Lower lobe of right lung (tissue), 2 donors: ENCODE results near the gene S100A1. TPM values are rescaled to one million over a fixed set of nuclear protein-coding genes. Genes with fewer than 3 reads are reported as not detected.

Experiments used
- ATAC-seq, 2 donors: fragments of 200-7000 bp; cut with Tn5 transposase; one replicate each; pipeline ENCODE4 v1.9.1; 2020 to 2022; ENCODE audit warnings: mild to moderate bottlenecking in 2 of 2, moderate library complexity in 2 of 2
- DNase-seq: peaks from one replicate; pipeline ENCODE4 v3.0.0-alpha.2; 2020
- H3K27ac ChIP-seq: fragments of 200-600 bp; one replicate; pipeline ENCODE4 v1.8.0; 2022
- H3K27me3 ChIP-seq: fragments of 200-600 bp; one replicate; pipeline ENCODE4 v1.8.0; 2022; ENCODE audit warnings: low read depth
- H3K36me3 ChIP-seq: fragments of 200-600 bp; one replicate; pipeline ENCODE4 v1.8.0; 2022; ENCODE audit warnings: mild to moderate bottlenecking
- H3K4me1 ChIP-seq: fragments of 200-600 bp; one replicate; pipeline ENCODE4 v1.8.0; 2022
- H3K4me3 ChIP-seq: fragments of 200-600 bp; one replicate; pipeline ENCODE4 v1.8.0; 2022; ENCODE audit warnings: mild to moderate bottlenecking
- H3K9me3 ChIP-seq: fragments of 200-600 bp; one replicate; pipeline ENCODE4 v1.8.0; 2022
- CTCF ChIP-seq: fragments of 200-600 bp; IDR thresholded peaks from one replicate; pipeline ENCODE4 v1.8.0; 2022; ENCODE audit warnings: antibody characterized with exemption, mild to moderate bottlenecking
- intact Hi-C: fragments of 100-400 bp; cut with DNase I; formaldehyde crosslinking; loops from one replicate; pipeline ENCODE4 v1.11.0; 2022
- total RNA-seq: library from RNA; stranded (reverse); fragmentation: NEBNext Ultra II Directional; extraction: Animal tissue kit (Norgen Biotek cat#: 25700); gene quantifications from one replicate; pipeline ENCODE4 v1.2.1, GENCODE V29; 2021
- donor health status: DM: no; HTN: yes; CAD: no; lungs with severe emphysema.

S100A1 gene
- total RNA-seq, 1 donor from 2014 or later: 0.71 TPM

- H3K4me3 ChIP-seq: no peak overlapping the region
- ATAC-seq (peak in 1 of 2 donors; percentile 68), DNase-seq (no peak)
- no peak for TF ChIP-seq CTCF
- peaks cover 32% of the 10 kb centered on the region for H3K36me3 ChIP-seq
- H3K9me3 ChIP-seq: no peaks in the 10 kb centered on the region
- H3K27me3 ChIP-seq: no peaks in the 10 kb centered on the region
- intact Hi-C loops: no loop called here
- peaks cover 21% of the 10 kb centered on the region for H3K4me1 ChIP-seq
- no peak overlapping the region for H3K27ac ChIP-seq
Measured at GRCh38 chr1:153617663-153618062, 10.6 kb upstream of the S100A1 start.

GRCh38 chr1:153619171-153619570 lies 9.1 kb upstream of the S100A1 start:
- no peak overlapping the region for H3K27ac ChIP-seq
- DNase-seq (no peak), ATAC-seq (no peak)
- peaks cover 30% of the 10 kb centered on the region for H3K4me1 ChIP-seq
- no peak for TF ChIP-seq CTCF
- H3K27me3 ChIP-seq: no peaks in the 10 kb centered on the region
- H3K36me3 ChIP-seq: peaks cover 35% of the 10 kb centered on the region
- no peaks in the 10 kb centered on the region for H3K9me3 ChIP-seq
- intact Hi-C loops: no loop called here
- no peak overlapping the region for H3K4me3 ChIP-seq

GRCh38 chr1:153623101-153623500 lies 5.1 kb upstream of the S100A1 start:
- ATAC-seq (peak; percentile 50 to 62), DNase-seq (no peak)
- TF ChIP-seq CTCF: no peak
- Histone ChIP-seq H3K27ac (peak overlapping the region; percentile 7), H3K36me3 (peaks cover 41% of the 10 kb centered on the region), H3K4me1 (peaks cover 48% of the 10 kb centered on the region), H3K27me3 (no peaks in the 10 kb centered on the region), H3K4me3 (no peak overlapping the region), H3K9me3 (no peaks in the 10 kb centered on the region)
- intact Hi-C loops: no loop called here

GRCh38 chr1:153624965-153625611 lies 3.1 kb upstream of the S100A1 start:
- Histone ChIP-seq H3K27me3 (no peaks in the 10 kb centered on the region), H3K9me3 (no peaks in the 10 kb centered on the region), H3K27ac (peak overlapping the region; percentile 18), H3K4me1 (peaks cover 55% of the 10 kb centered on the region), H3K4me3 (peak overlapping the region; percentile 57), H3K36me3 (peaks cover 22% of the 10 kb centered on the region)
- DNase-seq: no peak
- TF ChIP-seq CTCF: no peak
- no peak for ATAC-seq
- intact Hi-C loops: no loop called here

- no peaks in the 10 kb centered on the region for H3K27me3 ChIP-seq
- ATAC-seq (no peak), DNase-seq (no peak)
- no peaks in the 10 kb centered on the region for H3K9me3 ChIP-seq
- peak overlapping the region; percentile 57 for H3K4me3 ChIP-seq
- peaks cover 16% of the 10 kb centered on the region for H3K36me3 ChIP-seq
- peaks cover 64% of the 10 kb centered on the region for H3K4me1 ChIP-seq
- H3K27ac ChIP-seq: peak overlapping the region; percentile 88
- intact Hi-C loops: no loop called here
- TF ChIP-seq CTCF: no peak
Measured at GRCh38 chr1:153626477-153626903, 1.7 kb upstream of the S100A1 start.
